ENCODE results near the gene NRCAM.
"Not testable (repeated sequence)": the region's sequence is repeated elsewhere in the genome, so short reads cannot be mapped to it uniquely, and the experiment has no call there.

Gene NRCAM

GRCh38 chr7:108455998-108456677 lies at the start of gene NRCAM:
TSS of gene NRCAM (minus strand) at chr7:108456436. CDS start at chr7:108240064, 216,372 bp downstream.
- DNase-seq (ENCODE audit: insufficient read length, low spot score) (peak; percentile 46), FAIRE-seq (no peak)

- DNase-seq (ENCODE audit: insufficient read length, low spot score); FAIRE-seq: not testable (repeated sequence)
These were observed 48.3 kb upstream of the NRCAM start for GRCh38 chr7:108504576-108504975.

- DNase-seq (ENCODE audit: insufficient read length, low spot score) (no peak), FAIRE-seq (peak; percentile 87)
These were observed 47.1 kb upstream of the NRCAM start for GRCh38 chr7:108503112-108504026.

- FAIRE-seq: no peak
- DNase-seq (ENCODE audit: insufficient read length, low spot score): no peak
These were observed 43.3 kb upstream of the NRCAM start for GRCh38 chr7:108499566-108499965.

- no peak for FAIRE-seq
These were observed 42.2 kb upstream of the NRCAM start for GRCh38 chr7:108498481-108498880.

GRCh38 chr7:108497082-108497725 lies 41.0 kb upstream of the NRCAM start:
- DNase-seq (ENCODE audit: insufficient read length, low spot score) (no peak), FAIRE-seq (peak; percentile 76)

More at GRCh38 chr7:108498481-108498880, 42.2 kb upstream of the NRCAM start:
- DNase-seq (ENCODE audit: insufficient read length, low spot score): no peak

- DNase-seq (ENCODE audit: insufficient read length, low spot score): no peak
- no peak for FAIRE-seq
These were observed 36.5 kb upstream of the NRCAM start for GRCh38 chr7:108492742-108493141.

- FAIRE-seq (no peak), DNase-seq (ENCODE audit: insufficient read length, low spot score) (no peak)
These were observed 32.7 kb upstream of the NRCAM start for GRCh38 chr7:108488768-108489538.

GRCh38 chr7:108487646-108488045 lies 31.4 kb upstream of the NRCAM start:
- DNase-seq (ENCODE audit: insufficient read length, low spot score): no peak
- FAIRE-seq: no peak

GRCh38 chr7:108486291-108486966 lies 30.2 kb upstream of the NRCAM start:
- DNase-seq (ENCODE audit: insufficient read length, low spot score) (no peak), FAIRE-seq (no peak)

GRCh38 chr7:108484137-108484536 lies 27.9 kb upstream of the NRCAM start:
- DNase-seq (ENCODE audit: insufficient read length, low spot score) (no peak), FAIRE-seq (no peak)

- no peak for DNase-seq (ENCODE audit: insufficient read length, low spot score)
- no peak for FAIRE-seq
These were observed 24.1 kb upstream of the NRCAM start for GRCh38 chr7:108480311-108480710.

GRCh38 chr7:108479751-108480150 lies 23.5 kb upstream of the NRCAM start:
- no peak for FAIRE-seq
- DNase-seq (ENCODE audit: insufficient read length, low spot score): no peak

GRCh38 chr7:108479118-108479517 lies 22.9 kb upstream of the NRCAM start:
- FAIRE-seq: no peak
- no peak for DNase-seq (ENCODE audit: insufficient read length, low spot score)

GRCh38 chr7:108468246-108468645 lies 12.0 kb upstream of the NRCAM start:
- no peak for FAIRE-seq
- no peak for DNase-seq (ENCODE audit: insufficient read length, low spot score)

- no peak for FAIRE-seq
- DNase-seq (ENCODE audit: insufficient read length, low spot score): no peak
These were observed 11.2 kb upstream of the NRCAM start for GRCh38 chr7:108467391-108467790.

- DNase-seq (ENCODE audit: insufficient read length, low spot score); FAIRE-seq: not testable (repeated sequence)
These were observed 10.1 kb upstream of the NRCAM start for GRCh38 chr7:108466322-108466721.

- FAIRE-seq (no peak), DNase-seq (ENCODE audit: insufficient read length, low spot score) (no peak)
These were observed 8.5 kb upstream of the NRCAM start for GRCh38 chr7:108464743-108465142.

- DNase-seq (ENCODE audit: insufficient read length, low spot score) (no peak), FAIRE-seq (no peak)
These were observed 7.4 kb upstream of the NRCAM start for GRCh38 chr7:108463613-108464012.

GRCh38 chr7:108461840-108462239 lies 5.6 kb upstream of the NRCAM start:
- DNase-seq (ENCODE audit: insufficient read length, low spot score) (no peak), FAIRE-seq (no peak)
